Activated naive CD8-positive, alpha-beta T cell (primary cell): ENCODE measurements around the gene DND1.
A peak's percentile ranks its signal among the peaks of the same experiment; 100 is the strongest.
"Not testable (repeated sequence)": the region's sequence is repeated elsewhere in the genome, so short reads cannot be mapped to it uniquely, and the experiment has no call there.

Experiments used
- H3K27ac Mint-ChIP-seq: one replicate; pipeline ENCODE4 v1.8.0; 2021; ENCODE audit warnings: mixed read lengths
- H3K27me3 Mint-ChIP-seq: one replicate; pipeline ENCODE4 v1.8.0; 2021; ENCODE audit warnings: mixed read lengths
- H3K36me3 Mint-ChIP-seq: one replicate; pipeline ENCODE4 v1.8.0; 2021; ENCODE audit warnings: mixed read lengths
- H3K4me1 Mint-ChIP-seq: one replicate; pipeline ENCODE4 v1.8.0; 2021; ENCODE audit warnings: low read depth, mixed read lengths
- H3K4me3 Mint-ChIP-seq: one replicate; pipeline ENCODE4 v1.8.0; 2021; ENCODE audit warnings: mild to moderate bottlenecking, mixed read lengths
- H3K9me3 Mint-ChIP-seq: one replicate; pipeline ENCODE4 v1.8.0; 2021; ENCODE audit warnings: low read depth, mixed read lengths

The DND1 gene

GRCh38 chr5:140642718-140643117 is 30.7 kb downstream of the DND1 start:
- no peaks in the 10 kb centered on the region for H3K27me3 Mint-ChIP-seq
- no peak overlapping the region for H3K4me3 Mint-ChIP-seq
- H3K4me1 Mint-ChIP-seq: peaks cover 54% of the 10 kb centered on the region
- no peaks in the 10 kb centered on the region for H3K36me3 Mint-ChIP-seq
- peak overlapping the region; percentile 16 for H3K27ac Mint-ChIP-seq
- no peaks in the 10 kb centered on the region for H3K9me3 Mint-ChIP-seq

GRCh38 chr5:140641716-140642115 is 31.7 kb downstream of the DND1 start:
- no peaks in the 10 kb centered on the region for H3K9me3 Mint-ChIP-seq
- H3K27ac Mint-ChIP-seq: peak overlapping the region; percentile 34
- no peak overlapping the region for H3K4me3 Mint-ChIP-seq
- no peaks in the 10 kb centered on the region for H3K27me3 Mint-ChIP-seq
- peaks cover 48% of the 10 kb centered on the region for H3K4me1 Mint-ChIP-seq
- no peaks in the 10 kb centered on the region for H3K36me3 Mint-ChIP-seq

- H3K27me3 Mint-ChIP-seq: no peaks in the 10 kb centered on the region
- H3K9me3 Mint-ChIP-seq: no peaks in the 10 kb centered on the region
- peak within 1 kb of the TSS; percentile 91 for H3K27ac Mint-ChIP-seq
- H3K4me1 Mint-ChIP-seq: peaks cover 44% of the 10 kb centered on the region
- H3K4me3 Mint-ChIP-seq: peak within 1 kb of the TSS; percentile 96
- no peaks in the 10 kb centered on the region for H3K36me3 Mint-ChIP-seq
These were observed 34.0 kb downstream of the DND1 start, which contains the start of gene TMCO6 for GRCh38 chr5:140639148-140639981. Gene TMCO6, plus strand, starts transcription at chr5:140639451. Its CDS starts 77 bp downstream, at chr5:140639528.

GRCh38 chr5:140638898-140639147 is 34.6 kb downstream of the DND1 start:
- Mint-ChIP-seq H3K4me1 (peaks cover 44% of the 10 kb centered on the region), H3K4me3 (peak overlapping the region; percentile 96), H3K27ac (peak overlapping the region; percentile 91)
- H3K27me3 Mint-ChIP-seq, H3K36me3 Mint-ChIP-seq, H3K9me3 Mint-ChIP-seq: not testable (repeated sequence)

- H3K27ac Mint-ChIP-seq: no peak overlapping the region
- no peaks in the 10 kb centered on the region for H3K9me3 Mint-ChIP-seq
- H3K36me3 Mint-ChIP-seq: no peaks in the 10 kb centered on the region
- no peaks in the 10 kb centered on the region for H3K27me3 Mint-ChIP-seq
- H3K4me1 Mint-ChIP-seq: peaks cover 51% of the 10 kb centered on the region
- H3K4me3 Mint-ChIP-seq: peak overlapping the region; percentile 69
These were observed 35.8 kb downstream of the DND1 start for GRCh38 chr5:140637371-140638100.

GRCh38 chr5:140635291-140636257 is 37.8 kb downstream of the DND1 start:
- H3K9me3 Mint-ChIP-seq: no peaks in the 10 kb centered on the region
- no peak overlapping the region for H3K4me3 Mint-ChIP-seq
- H3K27me3 Mint-ChIP-seq: no peaks in the 10 kb centered on the region
- peaks cover 42% of the 10 kb centered on the region for H3K4me1 Mint-ChIP-seq
- no peaks in the 10 kb centered on the region for H3K36me3 Mint-ChIP-seq
- no peak overlapping the region for H3K27ac Mint-ChIP-seq

- no peaks in the 10 kb centered on the region for H3K36me3 Mint-ChIP-seq
- H3K4me3 Mint-ChIP-seq: peak overlapping the region; percentile 39
- peaks cover 35% of the 10 kb centered on the region for H3K4me1 Mint-ChIP-seq
- H3K9me3 Mint-ChIP-seq: no peaks in the 10 kb centered on the region
- H3K27me3 Mint-ChIP-seq: no peaks in the 10 kb centered on the region
- H3K27ac Mint-ChIP-seq: no peak overlapping the region
These were observed 39.3 kb downstream of the DND1 start for GRCh38 chr5:140634103-140634502.

GRCh38 chr5:140633501-140633900 is 39.9 kb downstream of the DND1 start:
- H3K9me3 Mint-ChIP-seq: no peaks in the 10 kb centered on the region
- no peaks in the 10 kb centered on the region for H3K36me3 Mint-ChIP-seq
- H3K4me3 Mint-ChIP-seq: peak overlapping the region; percentile 88
- no peaks in the 10 kb centered on the region for H3K27me3 Mint-ChIP-seq
- H3K27ac Mint-ChIP-seq: no peak overlapping the region
- peaks cover 30% of the 10 kb centered on the region for H3K4me1 Mint-ChIP-seq

GRCh38 chr5:140633021-140633471 is 40.3 kb downstream of the DND1 start, which contains the start of gene CD14:
Gene CD14, minus strand, starts transcription at chr5:140633175. Its CDS starts 104 bp downstream, at chr5:140633071.
- H3K36me3 Mint-ChIP-seq: peaks cover 3% of the 10 kb centered on the region
- no peaks in the 10 kb centered on the region for H3K9me3 Mint-ChIP-seq
- peak within 1 kb of the TSS; percentile 88 for H3K4me3 Mint-ChIP-seq
- H3K4me1 Mint-ChIP-seq: peaks cover 27% of the 10 kb centered on the region
- peak within 1 kb of the TSS; percentile 34 for H3K27ac Mint-ChIP-seq
- H3K27me3 Mint-ChIP-seq: peaks cover 2% of the 10 kb centered on the region

- H3K27me3 Mint-ChIP-seq: peaks cover 2% of the 10 kb centered on the region
- peak overlapping the region; percentile 34 for H3K27ac Mint-ChIP-seq
- peak overlapping the region; percentile 88 for H3K4me3 Mint-ChIP-seq
- peaks cover 27% of the 10 kb centered on the region for H3K4me1 Mint-ChIP-seq
- peaks cover 3% of the 10 kb centered on the region for H3K36me3 Mint-ChIP-seq
- H3K9me3 Mint-ChIP-seq: no peaks in the 10 kb centered on the region
These were observed 40.9 kb downstream of the DND1 start for GRCh38 chr5:140632366-140633020.

- peaks cover 3% of the 10 kb centered on the region for H3K36me3 Mint-ChIP-seq
- H3K27me3 Mint-ChIP-seq: peaks cover 2% of the 10 kb centered on the region
- H3K27ac Mint-ChIP-seq: peak overlapping the region; percentile 10
- H3K9me3 Mint-ChIP-seq: no peaks in the 10 kb centered on the region
- H3K4me1 Mint-ChIP-seq: peaks cover 27% of the 10 kb centered on the region
- H3K4me3 Mint-ChIP-seq: peak overlapping the region; percentile 88
These were observed 41.5 kb downstream of the DND1 start for GRCh38 chr5:140631831-140632365.

GRCh38 chr5:140631036-140631417 is 42.3 kb downstream of the DND1 start:
- H3K27ac Mint-ChIP-seq: no peak overlapping the region

GRCh38 chr5:140630292-140631035 is 42.9 kb downstream of the DND1 start:
- Mint-ChIP-seq H3K27me3 (peaks cover 2% of the 10 kb centered on the region), H3K27ac (no peak overlapping the region), H3K36me3 (peaks cover 3% of the 10 kb centered on the region), H3K4me3 (peak overlapping the region; percentile 56), H3K4me1 (peaks cover 26% of the 10 kb centered on the region), H3K9me3 (no peaks in the 10 kb centered on the region)

More at GRCh38 chr5:140631036-140631417, 42.3 kb downstream of the DND1 start:
- H3K4me1 Mint-ChIP-seq: peaks cover 27% of the 10 kb centered on the region
- H3K9me3 Mint-ChIP-seq: no peaks in the 10 kb centered on the region
- H3K36me3 Mint-ChIP-seq: peaks cover 3% of the 10 kb centered on the region
- peaks cover 2% of the 10 kb centered on the region for H3K27me3 Mint-ChIP-seq
- peak overlapping the region; percentile 56 for H3K4me3 Mint-ChIP-seq
